Endometrial microvascular endothelial cells (primary cell): Measurements from ENCODE around the gene CYP4F2. TPM values are rescaled to one million over a fixed set of nuclear protein-coding genes. Genes with fewer than 3 reads are reported as not detected.
"Not testable (repeated sequence)": the region's sequence is repeated elsewhere in the genome, so short reads cannot be mapped to it uniquely, and the experiment has no call there.

Source experiments
- in situ Hi-C: cut with HindIII; loops from 2 replicates; pipeline ENCODE4 v1.10.0; 2017; ENCODE audit warnings: low sequenced_read_pairs, low pct_unique_long_range_greater_than_20kb; ENCODE audit errors: inconsistent ontology term
- total RNA-seq: library from RNA; depleted of rRNA; stranded (reverse); fragments of >200 nt; gene quantifications from one replicate; pipeline ENCODE4 v1.2.3, GENCODE V29; 2015; ENCODE audit errors: inconsistent ontology term

Gene CYP4F2
- total RNA-seq, 1 donor from 2014 or later = not detected

- in situ Hi-C loops = no loop called here
These were observed 68.1 kb downstream of the CYP4F2 start for GRCh38 chr19:15829786-15830185.

- in situ Hi-C loops = no loop called here
These were observed 68.6 kb downstream of the CYP4F2 start for GRCh38 chr19:15829306-15829698.

GRCh38 chr19:15828611-15829305 lies 69.1 kb downstream of the CYP4F2 start:
- in situ Hi-C loops = not testable (repeated sequence)

- in situ Hi-C loops = no loop called here
These were observed 69.7 kb downstream of the CYP4F2 start for GRCh38 chr19:15828121-15828610.

Other genes starting within 250 kb of the CYP4F2 start
- not detected for gene CYP4F12, start 225.0 kb downstream of the CYP4F2 start, total RNA-seq
- gene OR10H2, start 170.1 kb downstream of the CYP4F2 start, total RNA-seq = not detected
- not detected for gene OR10H3, start 160.1 kb downstream of the CYP4F2 start, total RNA-seq
- gene OR10H5, start 110.4 kb downstream of the CYP4F2 start, total RNA-seq = not detected
- gene OR10H1, start 82.4 kb downstream of the CYP4F2 start, total RNA-seq = not detected
- gene CYP4F11, start 36.5 kb upstream of the CYP4F2 start, total RNA-seq = not detected
- gene OR10H4, start 50.9 kb upstream of the CYP4F2 start, total RNA-seq = not detected
- gene TPM4, start 178.4 kb upstream of the CYP4F2 start, total RNA-seq = 1,107 TPM
- gene RAB8A, start 213.8 kb upstream of the CYP4F2 start, total RNA-seq = 87.3 TPM
- gene HSH2D, start 245.6 kb upstream of the CYP4F2 start, total RNA-seq = not detected